SW 1271 (cell line): ENCODE measurements around the gene ESRRA.
A peak's percentile ranks its signal among the peaks of the same experiment; 100 is the strongest.

ENCODE experiments used
- DNase-seq, 2 experiments: peaks; one replicate each; lab custom pipeline; 2025; lab: John Stamatoyannopoulos, UW

ESRRA gene

DNA sequence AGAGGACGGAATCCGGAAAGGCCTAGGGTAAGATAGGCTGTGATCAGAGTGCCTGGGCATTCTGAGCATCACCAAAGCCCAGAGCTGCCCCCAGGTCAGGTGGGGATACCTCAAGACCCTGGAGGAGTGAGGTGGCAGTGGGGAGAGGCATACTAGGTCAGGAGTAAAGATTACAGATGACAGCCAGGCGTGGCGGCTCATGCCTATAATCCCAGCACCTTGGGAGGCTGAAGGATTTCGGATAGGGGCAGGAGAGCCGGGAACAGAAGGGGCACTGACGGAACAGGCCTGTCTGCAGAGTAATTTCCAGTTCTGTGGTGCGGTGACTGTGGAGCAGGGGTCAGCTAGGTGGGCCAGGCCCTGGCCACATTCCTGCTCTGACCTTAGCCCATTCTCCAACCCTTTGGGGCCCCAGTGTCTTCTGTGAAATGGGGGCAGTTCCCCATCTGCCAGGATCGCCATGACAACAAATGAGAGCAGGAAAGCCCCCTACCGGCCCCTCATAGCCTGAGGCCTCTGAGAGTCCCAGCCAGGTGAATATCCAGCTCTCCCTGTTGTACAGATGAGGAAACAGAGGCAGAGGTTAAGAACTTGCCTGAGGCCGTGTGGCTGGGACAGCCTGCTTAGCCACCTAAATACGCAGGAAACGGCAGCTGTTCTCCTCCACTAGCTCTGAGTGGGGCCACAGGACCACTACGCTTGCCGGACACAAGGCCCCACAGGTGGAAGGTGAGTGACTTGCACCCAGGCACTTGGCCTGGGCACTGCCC lies 30.1 kb upstream of the ESRRA start:
- DNase-seq: no peak

DNA sequence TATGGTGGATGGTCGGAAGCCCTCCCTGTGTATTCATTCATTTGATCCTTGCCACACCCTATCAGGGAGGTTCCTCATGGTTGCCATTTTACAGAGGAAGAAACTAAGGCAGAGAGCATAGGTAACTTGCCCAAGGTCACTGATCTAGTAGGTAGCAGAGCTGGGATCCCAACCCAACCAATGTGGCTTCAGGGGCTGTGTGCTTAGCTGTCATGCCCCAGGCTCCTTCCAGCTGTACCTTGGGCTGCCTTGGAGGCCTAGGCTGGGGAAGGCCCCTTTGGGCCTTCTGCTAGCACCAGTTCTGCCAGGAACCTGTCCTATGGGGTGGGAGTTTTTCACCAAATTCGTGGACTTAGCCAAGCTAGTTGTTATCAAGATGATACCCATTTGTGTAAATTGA lies 29.5 kb upstream of the ESRRA start:
- no peak for DNase-seq

GRCh38 chr11:64276653-64277431 lies 28.5 kb upstream of the ESRRA start:
- no peak for DNase-seq

- no peak for DNase-seq
These were observed 26.6 kb upstream of the ESRRA start for GRCh38 chr11:64278576-64279190.

DNA sequence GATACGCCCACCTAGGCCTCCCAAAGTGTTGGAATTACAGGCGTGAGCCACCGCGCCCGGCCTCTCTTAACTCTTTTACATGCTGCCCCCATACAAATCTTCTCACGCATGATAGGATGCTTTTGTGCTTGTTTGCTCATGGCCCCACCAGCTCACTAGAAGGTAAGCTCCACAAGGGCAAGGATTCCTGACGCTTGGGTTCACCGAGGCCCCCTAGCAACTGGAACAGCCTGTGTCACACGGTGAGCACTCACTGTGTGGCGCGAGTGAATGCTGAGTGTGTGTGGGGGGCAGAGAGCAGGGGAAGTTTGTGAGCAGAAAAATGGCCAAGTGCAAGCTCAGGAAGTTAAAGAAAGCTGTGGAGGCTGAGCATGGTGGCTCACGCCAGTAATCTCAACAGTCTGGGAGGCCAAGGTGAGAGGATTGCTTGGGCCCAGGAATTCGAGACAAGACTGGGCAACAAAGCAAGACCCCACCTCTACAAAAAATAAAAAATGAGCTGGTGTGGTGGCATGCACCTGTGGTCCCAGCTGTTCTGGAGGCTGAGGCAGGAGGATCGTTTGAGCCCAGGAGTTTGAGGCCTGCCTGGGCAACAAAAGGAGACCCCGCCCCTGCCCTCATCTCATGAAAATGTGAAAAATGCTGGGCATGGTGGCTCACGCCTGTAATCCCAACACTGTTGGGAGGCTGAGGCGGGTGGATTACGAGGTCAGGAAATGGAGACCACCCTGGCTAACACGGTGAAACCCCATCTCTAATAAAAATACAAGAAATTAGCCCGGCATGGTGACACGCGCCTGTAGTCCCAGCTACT lies 23.2 kb upstream of the ESRRA start:
- DNase-seq: no peak

GRCh38 chr11:64283092-64283491 lies 22.2 kb upstream of the ESRRA start:
- no peak for DNase-seq

DNA sequence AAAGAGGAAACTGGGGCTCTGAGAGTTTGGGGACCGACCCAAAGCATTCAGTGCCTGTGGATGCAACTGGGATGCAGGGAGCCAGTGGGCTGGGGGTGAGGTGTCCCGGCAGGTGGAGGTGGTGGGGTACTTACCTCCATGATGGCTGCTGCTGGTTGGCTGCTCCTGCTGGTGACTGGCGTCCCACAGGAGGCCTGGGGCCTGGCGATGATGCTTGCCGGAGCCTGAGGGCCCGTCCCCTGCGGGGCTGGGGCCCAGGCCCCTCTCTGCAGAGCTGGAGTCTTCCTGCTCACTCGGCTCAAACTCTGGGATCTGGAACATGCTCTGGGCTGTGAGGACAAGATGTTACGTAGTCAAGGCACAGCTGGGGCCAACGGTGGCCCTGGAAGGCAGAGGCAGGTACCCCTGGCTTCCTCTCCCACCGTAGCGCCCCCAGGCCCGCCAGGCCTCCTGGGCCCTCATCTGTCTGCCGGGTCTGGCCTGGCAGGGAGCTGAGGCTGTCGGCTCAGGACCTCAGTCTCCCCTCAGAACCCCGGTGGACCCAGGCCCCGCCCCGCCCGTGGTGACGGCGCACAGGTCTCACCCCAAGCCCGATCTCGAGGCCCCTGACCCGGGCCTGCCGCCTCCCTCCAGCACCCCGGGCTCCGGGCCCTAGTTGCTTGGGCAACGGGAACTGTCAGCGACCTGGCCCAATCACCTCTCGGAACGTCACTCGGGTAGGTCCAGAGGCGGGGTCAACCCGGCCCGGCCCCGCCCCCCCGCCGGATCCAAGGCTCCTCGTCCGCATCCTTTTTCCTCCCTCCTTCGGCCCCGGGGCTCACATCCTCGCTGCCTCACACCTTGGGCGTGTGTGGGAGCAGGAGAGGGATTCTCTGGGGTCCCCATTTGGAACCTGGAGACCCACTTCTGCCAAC lies 21.0 kb upstream of the ESRRA start, which contains the start of gene BAD:
BAD (minus strand) TSS at position 618 of the 914 bp plus-strand sequence; CDS start at position 321, 297 bp downstream.
- peak; percentile 78 to 89 for DNase-seq

GRCh38 chr11:64284962-64285884 lies 20.1 kb upstream of the ESRRA start, which contains the start of gene GPR137:
GPR137 (plus strand) TSS chr11:64285848; CDS start chr11:64286525, 677 bp downstream.
- peak in 1 of 2 experiments; percentile 75 for DNase-seq

GRCh38 chr11:64285885-64286800 lies 19.2 kb upstream of the ESRRA start:
- DNase-seq: peak in 1 of 2 experiments; percentile 40

- DNase-seq: no peak
These were observed 18.5 kb upstream of the ESRRA start for GRCh38 chr11:64286801-64287159.

GRCh38 chr11:64287676-64288352 lies 17.5 kb upstream of the ESRRA start:
- DNase-seq: no peak

DNA sequence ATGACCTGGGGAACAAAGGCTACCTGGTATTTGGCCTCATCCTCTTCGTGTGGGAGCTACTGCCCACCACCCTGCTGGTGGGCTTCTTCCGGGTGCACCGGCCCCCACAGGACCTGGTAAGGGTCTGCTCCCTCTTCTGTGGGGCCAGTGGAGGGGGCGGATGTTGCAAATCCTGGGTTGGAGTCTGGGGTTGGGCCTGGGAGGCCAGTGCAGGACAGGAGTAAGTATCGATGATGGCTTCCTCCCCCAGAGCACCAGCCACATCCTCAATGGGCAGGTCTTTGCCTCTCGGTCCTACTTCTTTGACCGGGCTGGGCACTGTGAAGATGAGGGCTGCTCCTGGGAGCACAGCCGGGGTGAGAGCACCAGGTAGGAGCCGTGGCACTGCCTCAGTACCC lies 17.0 kb upstream of the ESRRA start:
- DNase-seq: no peak

GRCh38 chr11:64289002-64289564 lies 16.2 kb upstream of the ESRRA start:
- DNase-seq: no peak

DNA sequence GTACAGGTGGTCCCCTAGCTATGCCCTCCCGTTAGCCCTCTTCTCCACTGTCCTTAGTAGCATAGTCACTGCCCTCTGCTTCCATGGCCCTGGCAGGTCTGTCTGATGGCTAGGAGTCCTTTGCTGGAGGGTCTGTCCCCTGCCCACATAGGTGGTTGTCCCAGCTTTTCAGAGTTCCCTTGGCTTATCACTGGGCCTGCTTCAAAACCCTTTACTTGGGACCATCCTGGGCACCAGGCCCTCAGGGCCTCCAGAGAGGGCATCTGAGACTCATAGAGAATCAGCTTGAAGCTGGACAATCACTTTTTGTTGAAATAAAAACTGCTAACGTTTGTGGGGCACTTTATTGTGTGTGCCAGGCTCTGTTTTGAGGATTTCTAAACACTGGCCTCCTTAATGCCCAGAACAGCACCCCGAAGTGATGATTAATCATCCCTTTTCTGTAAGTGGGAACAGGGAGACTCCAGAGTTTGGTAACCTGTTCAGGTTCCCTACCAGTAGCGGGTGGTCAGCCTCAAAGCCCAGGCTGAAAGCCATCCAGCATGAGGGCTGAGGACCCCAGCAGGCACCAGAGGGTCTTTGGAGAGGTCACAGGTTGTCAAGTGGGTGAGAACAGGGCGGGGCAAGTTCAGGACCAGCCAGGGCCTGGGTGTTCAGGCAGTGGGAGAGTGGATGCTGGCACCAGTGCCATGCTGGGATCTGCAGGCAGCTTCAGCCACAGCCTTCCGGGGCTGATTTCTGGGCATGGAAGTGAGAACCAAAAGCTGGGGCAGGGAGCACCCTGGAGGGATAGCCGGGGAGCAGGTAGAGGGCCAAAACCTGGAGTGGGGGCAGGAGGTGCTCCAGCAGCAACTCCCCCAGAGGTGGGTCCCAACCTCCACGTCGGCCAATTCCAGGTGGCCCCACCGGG lies 14.7 kb upstream of the ESRRA start:
- DNase-seq: no peak

GRCh38 chr11:64291262-64291751 lies 14.0 kb upstream of the ESRRA start, which contains the start of gene KCNK4:
KCNK4 (plus strand) TSS chr11:64291302; CDS start chr11:64293019, 1,717 bp downstream.
- no peak for DNase-seq

DNA sequence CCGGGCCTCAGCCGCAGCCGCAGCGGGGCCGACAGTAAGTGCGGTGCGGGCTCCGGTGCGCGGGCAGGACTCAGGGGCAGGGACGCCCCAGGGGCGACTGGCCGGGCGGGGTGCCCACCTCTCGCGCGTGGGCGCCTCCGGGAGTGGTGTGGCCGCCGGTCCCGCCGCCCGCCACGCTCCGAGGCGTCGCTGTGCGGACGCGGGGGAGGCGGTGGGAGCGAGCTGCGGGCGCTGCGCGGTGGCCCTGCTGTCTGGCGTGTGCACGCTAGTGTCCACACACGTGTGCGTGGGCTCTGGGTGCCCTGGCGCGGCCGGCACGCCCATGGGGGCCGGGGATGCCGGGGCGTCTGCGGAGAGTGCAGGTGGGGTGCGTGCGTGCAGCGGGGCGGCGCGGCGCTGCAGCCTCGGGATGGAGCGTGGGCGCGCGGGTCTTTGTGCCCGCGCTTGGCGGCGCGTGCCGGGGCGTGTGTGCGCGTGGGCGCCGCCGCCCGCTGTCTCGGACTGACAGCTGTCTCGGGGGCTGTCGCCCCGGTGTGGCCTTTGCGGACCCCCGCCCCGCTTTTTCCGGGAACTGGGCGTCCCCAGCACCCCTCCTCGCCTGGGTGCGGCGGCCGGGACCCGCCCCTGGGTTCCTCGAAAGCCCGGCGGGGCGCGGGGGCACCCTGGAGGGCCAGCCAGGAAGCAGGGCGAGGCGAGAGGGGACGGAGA lies 13.4 kb upstream of the ESRRA start:
- no peak for DNase-seq
